NCI-H2196 treated with DMSO at 0.1 percent for 48 hours (cell line): Measurements from ENCODE around the gene CUL9.

Experiments
- DNase-seq: peaks from one replicate; lab custom pipeline; 2025; ENCODE audit not compliant: unreplicated experiment; lab: John Stamatoyannopoulos, UW

Gene CUL9

DNA sequence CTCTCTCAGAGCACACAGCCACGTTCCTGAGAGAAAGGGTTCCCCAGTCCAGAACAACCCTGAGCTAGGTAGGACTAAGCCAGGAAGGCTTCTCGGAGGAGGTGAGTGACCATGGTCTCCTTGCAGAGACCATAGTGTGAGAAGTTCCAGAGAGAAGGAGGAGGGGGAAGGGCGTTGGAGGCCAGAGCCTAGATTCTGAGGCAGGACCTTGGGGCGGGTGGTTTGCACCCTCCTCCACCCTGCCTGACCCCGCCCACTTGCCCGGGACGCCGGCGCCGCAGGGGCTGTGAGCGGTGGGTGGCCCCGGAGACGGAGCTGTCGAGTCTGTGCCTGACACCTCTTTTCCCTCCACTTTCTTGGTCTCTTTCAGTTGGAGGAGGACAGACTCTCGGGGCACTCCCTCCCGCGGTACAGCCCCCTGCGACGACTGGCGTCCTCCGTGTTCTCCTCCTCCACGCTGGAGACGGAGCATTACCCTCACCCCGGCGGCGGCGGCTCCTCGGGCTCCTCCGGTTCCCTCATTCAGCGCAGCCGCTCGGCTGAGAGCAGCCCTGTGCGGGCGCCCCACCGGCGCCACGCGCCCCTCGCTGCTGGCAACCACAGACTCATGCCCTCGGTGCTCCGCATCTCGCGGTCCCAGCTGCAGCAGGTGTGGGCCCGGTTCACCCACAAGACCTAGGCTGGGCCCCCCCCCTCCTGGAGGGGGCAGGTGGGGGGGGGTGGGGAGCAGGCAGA is 87.4 kb downstream of the CUL9 start:
- DNase-seq: no peak

DNA sequence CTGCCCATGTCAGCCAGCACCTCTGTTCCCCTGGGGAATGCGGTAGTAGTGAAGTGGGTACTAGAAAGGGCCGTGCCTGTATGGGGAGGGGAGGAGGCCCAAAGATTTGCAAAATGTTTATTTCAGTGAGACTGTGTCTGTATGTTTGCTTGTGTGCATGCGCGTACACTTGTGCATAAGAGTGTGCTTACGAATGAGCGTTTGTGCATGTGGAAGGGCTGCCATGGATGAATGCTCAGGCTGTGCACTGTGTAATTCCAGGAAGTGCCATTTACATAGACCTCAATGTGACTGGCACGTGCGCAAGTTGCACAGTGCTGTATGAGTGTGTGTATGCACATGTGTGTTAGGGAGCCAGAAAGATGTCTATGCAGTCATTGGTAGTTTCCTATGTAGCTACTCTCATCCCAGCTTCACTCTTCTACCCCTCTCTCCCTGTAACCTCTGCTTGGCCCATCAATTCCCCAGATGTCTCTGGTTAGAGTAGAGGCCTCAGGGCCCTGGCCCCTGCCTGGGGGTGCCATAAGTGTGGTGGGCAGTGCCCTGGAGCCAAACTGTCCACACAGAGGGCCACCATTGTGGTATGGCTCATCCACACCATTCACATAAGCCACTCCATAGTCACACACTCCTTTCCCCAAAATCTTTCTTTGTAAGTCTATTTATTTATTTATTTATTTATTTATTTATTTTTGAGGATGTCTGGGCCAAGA is 89.3 kb downstream of the CUL9 start:
- no peak for DNase-seq

- DNase-seq: no peak
Measured at GRCh38 chr6:43271944-43272343, 89.9 kb downstream of the CUL9 start.

DNA sequence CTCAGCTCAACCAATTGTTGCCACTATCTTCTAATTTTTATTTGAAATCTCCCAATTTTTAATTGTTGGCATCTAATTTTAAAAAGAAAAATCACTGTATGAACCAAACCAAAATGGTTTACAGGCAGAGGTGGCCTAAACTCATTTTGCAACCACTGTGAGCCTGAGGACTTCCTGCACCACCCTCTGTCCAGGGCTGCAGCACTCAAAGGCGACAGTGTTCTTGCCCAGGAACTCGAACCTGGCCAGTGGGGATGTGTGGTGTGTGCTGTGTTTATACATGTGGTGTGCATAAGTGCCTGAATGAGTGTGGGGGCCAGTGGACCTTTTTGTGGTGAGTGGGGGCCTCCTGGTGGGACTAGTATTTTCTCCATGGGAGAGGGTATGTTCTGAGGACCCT is 91.7 kb downstream of the CUL9 start:
- DNase-seq: no peak
